Thyroid gland (tissue), 4 donors: ENCODE measurements around the gene OVOL1.

Experiments
- CTCF ChIP-seq, 6 experiments: fragments of 200-600 bp in 3 of 6; fragments of 450-650 bp in 3 of 6; sonication (generic) in 3 of 6; IDR thresholded peaks; one replicate each; pipeline ENCODE4 v1.5.1; 2016 to 2019; ENCODE audit warnings: antibody characterized with exemption in 6 of 6, mild to moderate bottlenecking in 2 of 6, inconsistent platforms in 1 of 6, moderate library complexity in 1 of 6
- POLR2A ChIP-seq, 2 donors: fragments of 450-650 bp; IDR thresholded peaks; one replicate each; pipeline ENCODE4 v1.6.1; 2017; ENCODE audit warnings: antibody characterized with exemption in 2 of 2, mild to moderate bottlenecking in 2 of 2, moderate library complexity in 1 of 2

GRCh38 chr11:65781152-65781961, 5.5 kb upstream of the OVOL1 start:
- TF ChIP-seq CTCF (IDR thresholded peaks at IDR 0.05): peak in 3 of 6 experiments; percentile 45 to 49 (median 45)
- TF ChIP-seq POLR2A (IDR thresholded peaks at IDR 0.05): no peak
